Stimulated activated CD4-positive, alpha-beta T cell treated with anti-CD3 and anti-CD28 coated beads, Interleukin-4, amount 100 ng/mL, for 24 hours (primary cell): ENCODE results near the gene FRMD3.
"Not testable (repeated sequence)": the region's sequence is repeated elsewhere in the genome, so short reads cannot be mapped to it uniquely, and the experiment has no call there.

Source experiments
- DNase-seq: peaks from one replicate; pipeline ENCODE4 v3.0.0-alpha.2; 2020

Gene FRMD3

DNA sequence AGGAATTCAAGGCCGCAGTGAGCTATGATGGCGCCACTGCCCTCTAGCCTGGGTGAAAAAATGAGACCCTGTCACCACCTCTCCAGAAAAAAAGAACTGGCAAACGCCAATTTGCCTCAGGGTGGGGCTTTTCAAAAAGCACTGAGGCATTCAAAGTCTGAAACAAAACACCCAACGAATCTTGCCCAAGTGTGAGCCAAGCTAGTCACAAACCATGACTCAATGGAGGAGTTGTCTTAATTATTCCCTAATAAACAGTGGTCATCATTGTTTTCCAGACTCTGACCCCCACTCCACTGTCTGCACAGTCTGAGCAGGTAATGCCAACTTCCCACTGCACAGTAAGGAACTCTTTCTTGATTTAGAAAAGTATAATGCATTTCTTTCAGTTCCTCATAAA is 16.8 kb downstream of the FRMD3 start:
- DNase-seq, result no peak

DNA sequence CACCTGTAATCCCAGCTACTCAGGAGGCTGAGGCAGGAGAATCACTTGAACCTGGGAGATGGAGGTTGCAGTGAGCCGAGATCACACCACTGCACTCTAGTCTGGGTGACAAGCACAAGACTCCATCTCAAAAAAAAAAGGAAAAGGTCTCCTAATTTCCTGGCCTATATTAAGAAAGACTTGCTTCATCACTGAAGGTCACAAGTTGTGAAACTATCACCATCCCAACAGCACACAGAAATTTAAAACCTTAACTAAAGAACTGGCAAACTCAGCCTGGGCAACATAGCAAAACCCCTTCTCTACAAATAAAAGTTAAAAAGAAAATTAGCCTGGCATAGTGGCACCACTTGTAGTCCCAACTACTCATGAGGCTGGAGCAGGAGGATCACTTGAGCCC is 17.2 kb downstream of the FRMD3 start:
- DNase-seq, result no peak

DNA sequence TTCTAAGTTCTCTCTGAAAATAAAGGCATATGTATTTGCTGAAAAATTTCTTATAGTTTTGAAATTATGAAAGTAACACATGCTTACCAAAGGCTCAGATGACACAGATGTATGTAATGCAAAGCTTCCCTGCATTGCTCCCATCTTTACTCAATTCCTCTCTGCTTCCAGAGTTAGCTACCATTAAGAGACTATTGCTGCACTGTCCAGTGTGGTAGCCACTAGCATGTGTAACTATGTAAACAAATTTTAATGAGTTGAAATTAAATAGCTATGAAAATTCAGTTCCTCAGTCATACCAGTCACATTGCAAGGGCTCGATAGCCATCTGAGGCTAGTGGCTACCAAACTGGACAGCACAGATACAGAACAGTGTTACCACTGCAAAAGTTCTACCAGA is 17.9 kb downstream of the FRMD3 start:
- DNase-seq, result no peak

DNA sequence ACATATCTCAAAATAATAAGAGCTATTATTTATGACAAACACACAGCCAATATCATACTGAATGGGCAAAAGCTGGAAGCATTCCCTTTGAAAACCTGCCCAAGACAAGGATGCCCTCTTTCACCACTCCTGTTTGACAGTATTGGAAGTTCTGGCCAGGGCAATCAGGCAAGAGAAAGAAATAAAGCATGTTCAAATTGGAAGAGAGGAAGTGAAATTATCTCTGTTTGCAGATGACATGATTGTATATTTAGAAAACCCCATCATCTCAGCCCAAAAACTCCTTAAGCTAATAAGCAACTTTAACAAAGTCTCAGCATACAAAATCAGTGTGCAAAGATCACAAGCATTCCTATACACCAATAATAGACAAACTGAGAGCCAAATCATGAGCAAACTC is 20.2 kb downstream of the FRMD3 start:
- not testable (repeated sequence) for DNase-seq

DNA sequence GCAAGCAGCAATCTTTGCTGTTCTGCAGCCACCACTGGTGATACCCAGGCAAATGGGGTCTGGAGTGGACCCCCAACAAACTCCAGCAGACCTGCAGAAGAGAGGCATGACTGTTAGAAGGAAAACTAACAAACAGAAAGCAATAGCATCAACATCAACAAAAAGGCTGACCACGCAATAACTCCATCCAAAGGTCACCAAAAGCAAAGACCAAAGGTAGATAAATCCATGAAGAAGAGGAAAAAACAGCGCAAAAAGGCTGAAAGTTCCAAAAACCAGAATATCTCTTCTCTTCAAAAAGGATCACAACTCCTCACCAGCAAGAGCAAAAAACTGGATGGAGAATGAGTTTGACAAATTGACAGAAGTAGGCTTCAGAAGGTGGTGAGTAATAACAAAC is 23.4 kb downstream of the FRMD3 start:
- no peak for DNase-seq

DNA sequence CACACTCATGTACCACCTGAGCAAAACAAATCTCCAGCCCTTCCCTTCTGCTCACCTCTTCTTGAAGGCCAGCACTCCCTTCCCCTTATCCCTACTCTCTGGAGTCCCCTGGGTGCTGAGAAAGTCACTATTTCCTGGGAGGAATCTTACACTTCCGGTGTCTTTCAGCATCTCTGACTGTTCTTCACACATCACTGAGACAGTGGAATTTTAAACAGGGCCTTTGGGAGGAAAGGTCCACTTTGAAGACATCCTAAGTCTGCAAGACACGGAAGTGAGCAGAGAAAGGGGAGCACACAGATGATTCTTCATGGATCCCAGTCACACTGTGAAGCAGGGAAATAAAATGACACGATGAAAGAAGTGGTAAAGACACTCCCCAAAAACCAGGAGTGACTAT is 25.6 kb downstream of the FRMD3 start:
- DNase-seq, result no peak

DNA sequence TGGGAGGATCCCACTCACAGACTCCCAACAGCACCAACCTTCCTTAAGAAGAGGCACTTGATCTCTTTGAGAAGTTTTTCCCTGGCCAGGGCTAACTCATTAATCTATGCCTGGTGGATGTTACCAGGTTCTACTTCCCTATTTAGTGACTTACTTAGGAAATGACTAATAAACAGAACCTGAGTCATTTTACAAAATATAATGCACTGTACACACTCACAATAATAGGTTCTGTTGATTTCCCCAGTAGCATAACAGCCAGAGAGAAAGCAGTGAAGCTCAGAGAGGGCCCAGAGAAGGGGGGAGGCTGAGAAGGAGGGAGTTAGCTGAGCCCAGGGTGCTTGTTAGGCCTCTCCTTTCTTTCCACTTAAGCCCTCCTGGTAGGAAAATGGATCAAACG is 27.1 kb downstream of the FRMD3 start:
- DNase-seq, result no peak

- DNase-seq, result no peak
Observed at GRCh38 chr9:83509402-83509801, 28.8 kb downstream of the FRMD3 start.

DNA sequence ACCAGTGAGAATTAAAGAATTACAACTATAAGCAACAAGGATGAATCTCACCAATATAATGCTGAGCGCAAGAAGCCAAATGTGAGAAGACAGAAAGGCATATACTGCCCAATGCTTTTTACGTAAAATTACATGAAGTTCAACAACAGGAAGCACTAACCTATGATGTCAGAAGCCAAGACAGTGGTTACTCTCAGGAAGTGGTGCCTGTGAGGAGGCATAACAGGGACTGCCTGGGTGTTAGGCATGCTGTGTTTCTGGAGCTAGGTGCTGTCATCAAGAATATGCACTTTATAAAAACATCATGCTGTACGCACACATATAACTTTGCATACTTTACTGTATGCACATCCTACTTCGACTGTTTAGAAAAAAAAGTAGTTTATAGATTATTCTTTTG is 30.1 kb downstream of the FRMD3 start:
- no peak for DNase-seq

GRCh38 chr9:83505282-83505681 is 32.9 kb downstream of the FRMD3 start:
- DNase-seq, result no peak

DNA sequence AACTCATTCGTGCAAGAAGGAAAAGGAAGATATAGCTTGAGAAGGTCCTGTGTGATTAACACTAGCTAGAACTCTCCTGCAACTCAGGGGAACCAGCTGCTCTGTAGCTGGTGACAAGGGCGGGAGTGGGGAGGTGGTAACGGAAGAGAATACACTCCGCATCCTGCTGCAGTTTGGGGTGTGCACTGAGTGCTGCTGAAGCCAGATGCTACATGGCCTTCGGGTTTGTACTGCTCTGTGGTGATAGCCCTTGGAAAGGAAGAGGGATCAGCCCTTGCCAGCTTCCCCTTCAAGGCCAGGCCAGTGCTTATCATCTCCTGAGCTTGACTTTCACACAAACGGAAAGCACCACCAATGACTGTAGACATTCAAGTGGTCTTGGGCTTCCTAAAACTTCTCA is 34.3 kb downstream of the FRMD3 start:
- no peak for DNase-seq

GRCh38 chr9:83501565-83501964 is 36.6 kb downstream of the FRMD3 start:
- no peak for DNase-seq

- no peak for DNase-seq
Observed at GRCh38 chr9:83497441-83497840, 40.8 kb downstream of the FRMD3 start.

DNA sequence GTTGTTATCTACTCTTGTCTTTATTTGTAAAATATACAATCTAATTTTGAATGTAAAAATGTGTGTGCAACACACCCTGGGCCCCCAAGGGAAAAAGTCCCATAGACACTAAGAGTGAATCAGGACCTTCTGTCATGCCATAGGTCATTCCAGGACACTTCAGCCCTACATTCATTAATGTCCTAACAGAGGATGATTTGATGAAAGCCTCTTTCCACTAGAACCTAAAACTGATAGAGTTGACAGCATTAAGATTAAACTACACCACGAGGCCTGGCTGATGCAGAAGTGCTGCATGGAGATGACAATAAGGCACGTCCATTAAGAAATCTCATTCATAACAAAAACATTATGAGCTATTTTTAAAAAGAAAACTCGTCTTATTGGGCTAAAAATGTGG is 46.2 kb downstream of the FRMD3 start:
- no peak for DNase-seq

DNA sequence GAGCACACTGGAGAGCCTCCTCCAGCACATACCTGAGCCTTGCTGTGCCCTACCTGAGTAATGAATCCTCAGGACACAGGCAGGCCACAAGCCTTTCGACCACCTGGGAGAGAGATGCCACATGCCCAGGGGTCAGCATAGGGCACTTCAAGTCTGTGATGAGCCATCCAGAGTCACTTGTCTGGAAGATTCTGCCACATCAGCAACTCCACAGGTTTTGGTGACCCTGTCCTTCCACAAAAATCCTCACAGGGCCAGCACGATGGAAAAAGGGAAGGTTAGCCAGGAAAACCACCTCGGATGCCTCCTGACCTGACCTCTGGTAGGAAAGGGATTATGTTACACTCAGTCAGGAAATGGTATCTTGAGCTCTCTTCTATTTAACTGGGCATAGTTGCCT is 46.8 kb downstream of the FRMD3 start:
- DNase-seq, result no peak

- no peak for DNase-seq
Observed at GRCh38 chr9:83489961-83490360, 48.2 kb downstream of the FRMD3 start.

DNA sequence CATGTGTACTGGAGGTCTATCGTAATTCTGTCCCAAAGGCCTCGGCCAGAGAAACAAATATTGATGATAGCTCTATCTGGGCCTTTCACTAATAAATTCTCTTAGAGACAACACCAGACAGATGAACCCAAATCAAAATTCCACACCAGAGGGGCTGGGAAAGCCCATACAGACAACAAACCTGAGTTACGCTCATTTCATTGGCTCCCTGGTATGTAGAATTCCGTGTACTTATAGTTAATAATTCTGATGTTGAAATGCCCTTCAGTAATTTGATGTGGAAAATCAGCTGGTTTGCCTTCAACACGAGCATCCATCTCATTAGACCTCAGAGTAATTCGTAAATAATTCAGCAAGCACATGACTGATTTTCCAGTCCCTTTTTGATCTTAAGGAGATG is 53.2 kb downstream of the FRMD3 start:
- no peak for DNase-seq

GRCh38 chr9:83483223-83483622 is 55.0 kb downstream of the FRMD3 start:
- DNase-seq, result no peak

- no peak for DNase-seq
Observed at GRCh38 chr9:83479765-83480164, 58.4 kb downstream of the FRMD3 start.

- DNase-seq, result no peak
Observed at GRCh38 chr9:83477571-83477970, 60.6 kb downstream of the FRMD3 start.

GRCh38 chr9:83477120-83477519 is 61.1 kb downstream of the FRMD3 start:
- no peak for DNase-seq

- DNase-seq, result no peak
Observed at GRCh38 chr9:83476513-83476912, 61.7 kb downstream of the FRMD3 start.

DNA sequence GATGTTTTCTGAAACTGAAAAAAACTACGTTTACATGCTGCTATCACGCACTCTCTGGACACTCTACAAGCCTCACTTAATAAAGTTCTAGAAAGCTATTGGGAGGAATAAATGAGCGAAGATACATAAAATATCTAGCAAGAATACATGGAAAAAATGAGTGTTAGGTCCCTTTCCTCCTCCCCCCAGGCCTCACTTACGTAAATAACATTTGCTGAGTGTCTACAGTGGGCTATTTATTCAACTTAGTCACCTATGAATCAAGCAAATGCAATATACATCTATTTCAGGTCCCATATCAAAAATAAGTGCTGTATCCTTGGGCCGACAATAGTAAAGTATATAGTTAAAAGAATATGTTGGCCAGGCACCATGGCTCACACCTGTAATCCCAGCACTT is 62.5 kb downstream of the FRMD3 start:
- DNase-seq, result no peak

- DNase-seq, result no peak
Observed at GRCh38 chr9:83474631-83475030, 63.6 kb downstream of the FRMD3 start.

DNA sequence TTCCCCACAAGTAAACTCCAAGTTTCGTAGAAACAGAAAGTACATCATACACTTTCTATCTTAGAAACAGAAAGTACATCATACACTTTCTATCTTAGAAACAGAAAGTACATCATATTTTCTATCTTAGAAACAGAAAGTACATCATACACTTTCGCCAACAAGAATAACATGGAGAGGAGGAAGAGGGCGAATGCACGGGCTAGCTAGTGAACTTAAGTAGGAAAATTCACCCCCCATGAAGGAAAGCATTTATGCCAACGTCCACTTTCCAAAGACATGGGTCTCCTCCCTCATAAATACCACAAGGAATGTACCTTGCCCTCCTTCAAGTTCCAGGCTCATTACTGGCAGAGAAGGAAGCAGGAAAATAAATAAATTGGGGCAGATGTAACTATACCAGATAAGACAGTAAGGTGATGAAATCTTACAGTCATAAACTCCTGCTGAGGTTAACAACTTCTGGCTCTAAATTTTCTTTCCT is 64.7 kb downstream of the FRMD3 start:
- no peak for DNase-seq

DNA sequence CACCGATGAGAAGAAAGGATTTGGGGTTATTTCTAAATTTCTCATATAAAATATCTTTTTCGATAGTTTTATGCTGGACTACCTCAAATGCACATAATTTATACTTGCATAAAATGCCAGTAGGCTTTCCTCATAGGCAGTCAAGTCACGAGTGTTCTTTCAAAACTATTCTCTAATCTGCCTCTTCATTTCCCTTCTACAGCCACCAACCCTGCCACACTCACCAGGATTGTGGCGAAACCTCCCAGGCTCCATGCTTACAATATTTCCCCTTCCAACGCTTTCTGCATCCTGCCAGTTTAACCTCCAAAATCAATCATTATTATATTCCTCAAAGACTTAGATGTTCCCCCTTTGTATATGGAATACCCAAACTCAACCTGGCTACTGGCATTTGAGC is 65.4 kb downstream of the FRMD3 start:
- no peak for DNase-seq
